ENCODE data around the gene SFI1.

DNA sequence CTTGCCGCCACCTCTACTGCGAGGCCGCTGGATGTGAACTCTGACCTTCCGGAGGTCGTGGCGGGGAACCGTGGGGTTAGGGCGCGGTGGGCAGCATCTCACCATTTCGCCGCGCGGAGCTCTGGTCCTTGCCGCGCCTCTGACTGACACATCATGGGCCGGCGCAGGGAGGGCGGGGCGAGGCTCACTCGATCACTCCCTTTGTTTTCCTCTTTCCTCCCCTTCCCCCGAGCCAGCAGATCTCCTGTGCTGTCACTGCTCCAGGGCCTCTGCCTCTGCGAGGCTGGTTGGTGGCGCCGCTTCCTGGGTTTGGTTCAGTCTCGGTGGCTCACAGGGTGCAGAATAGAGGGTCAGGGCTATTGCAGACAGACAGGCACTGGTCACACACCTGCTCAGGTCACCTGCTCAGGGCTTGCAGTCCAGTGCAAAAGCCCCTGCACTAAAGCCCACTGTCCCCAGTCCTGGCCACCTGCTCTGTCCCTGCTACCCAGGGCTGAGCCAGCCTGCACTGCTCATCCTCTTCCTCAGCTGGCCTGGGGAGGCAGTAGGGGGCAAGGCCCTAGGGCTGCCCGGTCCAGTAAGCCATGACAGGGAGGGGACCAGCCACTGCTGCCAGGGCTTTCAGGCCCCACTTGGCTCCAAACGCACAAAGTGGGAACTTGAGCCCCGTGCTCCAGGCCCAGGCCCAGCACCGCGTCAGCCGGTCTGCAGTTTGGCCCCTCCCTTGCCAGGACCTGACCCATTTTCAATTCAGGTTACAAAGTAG, 129.5 kb downstream of the SFI1 start:
- TF ChIP-seq, protein P1, sequence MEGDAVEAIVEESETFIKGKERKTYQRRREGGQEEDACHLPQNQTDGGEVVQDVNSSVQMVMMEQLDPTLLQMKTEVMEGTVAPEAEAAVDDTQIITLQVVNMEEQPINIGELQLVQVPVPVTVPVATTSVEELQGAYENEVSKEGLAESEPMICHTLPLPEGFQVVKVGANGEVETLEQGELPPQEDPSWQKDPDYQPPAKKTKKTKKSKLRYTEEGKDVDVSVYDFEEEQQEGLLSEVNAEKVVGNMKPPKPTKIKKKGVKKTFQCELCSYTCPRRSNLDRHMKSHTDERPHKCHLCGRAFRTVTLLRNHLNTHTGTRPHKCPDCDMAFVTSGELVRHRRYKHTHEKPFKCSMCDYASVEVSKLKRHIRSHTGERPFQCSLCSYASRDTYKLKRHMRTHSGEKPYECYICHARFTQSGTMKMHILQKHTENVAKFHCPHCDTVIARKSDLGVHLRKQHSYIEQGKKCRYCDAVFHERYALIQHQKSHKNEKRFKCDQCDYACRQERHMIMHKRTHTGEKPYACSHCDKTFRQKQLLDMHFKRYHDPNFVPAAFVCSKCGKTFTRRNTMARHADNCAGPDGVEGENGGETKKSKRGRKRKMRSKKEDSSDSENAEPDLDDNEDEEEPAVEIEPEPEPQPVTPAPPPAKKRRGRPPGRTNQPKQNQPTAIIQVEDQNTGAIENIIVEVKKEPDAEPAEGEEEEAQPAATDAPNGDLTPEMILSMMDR (optimal IDR thresholded peaks at IDR 0.05 in 1 of 3, IDR thresholded peaks at IDR 0.05 in 1 of 3, conservative IDR thresholded peaks at IDR 0.05 in 1 of 3; ENCODE audit: extremely low read depth in 1 of 3, insufficient read depth in 2 of 3, low read length in 3 of 3) = no peak
- TF ChIP-seq EZH2 (IDR thresholded peaks at IDR 0.05; ENCODE audit: low read length) = no peak
